H54 (cell line): ENCODE data around the gene SH3BP2.
"Not testable (repeated sequence)": the region's sequence is repeated elsewhere in the genome, so short reads cannot be mapped to it uniquely, and the experiment has no call there.

Experiments
- DNase-seq: peaks from one replicate; pipeline ENCODE4 v3.0.0; 2011; ENCODE audit warnings: low spot score, mixed read lengths; ENCODE audit not compliant: insufficient read length
- FAIRE-seq: peaks from 3 replicates; lab custom pipeline; 2011; peaks lifted over from hg19 to GRCh38; lab: Jason Lieb, UNC
- POLR2A ChIP-seq: IDR thresholded peaks from 2 replicates; pipeline ENCODE4 v1.6.1; 2011; ENCODE audit warnings: low read depth, mild to moderate bottlenecking, low read length

Gene SH3BP2

GRCh38 chr4:2771264-2771663, 21.6 kb upstream of the SH3BP2 start:
- FAIRE-seq = no peak
- TF ChIP-seq POLR2A = no peak
- DNase-seq = no peak

- DNase-seq, FAIRE-seq: not testable (repeated sequence)
These were observed 12.2 kb upstream of the SH3BP2 start for GRCh38 chr4:2780643-2781042.

- TF ChIP-seq POLR2A = no peak
- DNase-seq = no peak
- no peak for FAIRE-seq
These were observed 11.0 kb upstream of the SH3BP2 start for GRCh38 chr4:2781911-2782310.

- DNase-seq (no peak), FAIRE-seq (no peak)
- no peak for TF ChIP-seq POLR2A
These were observed 9.1 kb upstream of the SH3BP2 start for GRCh38 chr4:2783790-2784189.

- no peak for TF ChIP-seq POLR2A
- DNase-seq = no peak
- FAIRE-seq = no peak
These were observed 7.3 kb upstream of the SH3BP2 start for GRCh38 chr4:2785613-2786012.

- no peak for FAIRE-seq
- DNase-seq = no peak
- TF ChIP-seq POLR2A = no peak
These were observed 6.7 kb upstream of the SH3BP2 start for GRCh38 chr4:2786152-2786671.

- DNase-seq (no peak), FAIRE-seq (no peak)
- TF ChIP-seq POLR2A = no peak
These were observed 6.1 kb upstream of the SH3BP2 start for GRCh38 chr4:2786794-2787229.

GRCh38 chr4:2787230-2788100, 5.4 kb upstream of the SH3BP2 start:
- no peak for TF ChIP-seq POLR2A
- no peak for FAIRE-seq
- no peak for DNase-seq

- TF ChIP-seq POLR2A = no peak
- DNase-seq (no peak), FAIRE-seq (no peak)
These were observed 4.8 kb upstream of the SH3BP2 start for GRCh38 chr4:2788101-2788500.

GRCh38 chr4:2788532-2789103, 4.3 kb upstream of the SH3BP2 start:
- FAIRE-seq = no peak
- TF ChIP-seq POLR2A = no peak
- no peak for DNase-seq

GRCh38 chr4:2789351-2789750, 3.5 kb upstream of the SH3BP2 start:
- FAIRE-seq (no peak), DNase-seq (no peak)
- TF ChIP-seq POLR2A = no peak

- DNase-seq (no peak), FAIRE-seq (no peak)
- no peak for TF ChIP-seq POLR2A
These were observed 2.9 kb upstream of the SH3BP2 start for GRCh38 chr4:2789793-2790582.

- no peak for DNase-seq
- no peak for TF ChIP-seq POLR2A
These were observed 2.0 kb upstream of the SH3BP2 start for GRCh38 chr4:2790583-2791517.

More at GRCh38 chr4:2790583-2791517, 2.0 kb upstream of the SH3BP2 start:
- no peak for FAIRE-seq
